Measurements from ENCODE around the gene CFAP97. TPM values are rescaled to one million over a fixed set of nuclear protein-coding genes. Genes with fewer than 3 reads are reported as not detected.

The CFAP97 gene
- total and polyA plus RNA-seq, 9 of the 15 experiments (the other 6 are each of a cell fraction or from before 2014, with no cell fraction given), result 17.3 to 57.8 (median 44.4) TPM

- TF ChIP-seq CBFB (CRISPR knock-in tag; IDR thresholded peaks at IDR 0.05) (no peak), HMBOX1 (IDR thresholded peaks at IDR 0.05) (peak; percentile 65), ZNF224 (CRISPR knock-in tag; IDR thresholded peaks at IDR 0.05) (no peak), CBFA2T2 (conservative IDR thresholded peaks at IDR 0.05) (peak; percentile 42; the same call in 1 of the 2 replicates), KDM1A (IDR thresholded peaks at IDR 0.05) (peak; percentile 62 to 68), ATF7 (IDR thresholded peaks at IDR 0.05) (peak; percentile 49; the same call in 1 of the 2 replicates), CBX8 (IDR thresholded peaks at IDR 0.05; ENCODE audit: borderline replicate concordance, extremely low read depth, low read depth, low read length, poor library complexity, severe bottlenecking) (no peak), BACH1 (tag; IDR thresholded peaks at IDR 0.05) (no peak), PCBP2 (IDR thresholded peaks at IDR 0.05; ENCODE audit: low read depth, low read length, poor library complexity, severe bottlenecking) (no peak), TCF3 (CRISPR knock-in tag; IDR thresholded peaks at IDR 0.05) (peak; percentile 48; the same call in 1 of the 2 replicates), MAFG (tag; conservative IDR thresholded peaks at IDR 0.05) (no peak), POLR2AphosphoS5 (IDR thresholded peaks at IDR 0.05; ENCODE audit: control insufficient read depth, insufficient read depth, low read depth, low read length) (0 out of 2 replicates have a peak, but pooled peaks have one; percentile 18), ZNF551 (CRISPR knock-in tag; IDR thresholded peaks at IDR 0.05) (no peak), DPF2 (IDR thresholded peaks at IDR 0.05) (peak; percentile 61; the same call in 1 of the 2 replicates), ZBTB26 (CRISPR knock-in tag; IDR thresholded peaks at IDR 0.05) (no peak), FOSL1 (tag; conservative IDR thresholded peaks at IDR 0.05) (no peak), NR4A1 (CRISPR knock-in tag; IDR thresholded peaks at IDR 0.05) (no peak), NR4A1 (tag; IDR thresholded peaks at IDR 0.05) (no peak), BCOR (IDR thresholded peaks at IDR 0.05) (no peak; the same call in 1 of the 2 replicates), FOXJ3 (CRISPR knock-in tag; IDR thresholded peaks at IDR 0.05) (peak; percentile 82; the same call in 1 of the 2 replicates), PHF21A (IDR thresholded peaks at IDR 0.05; ENCODE audit: borderline replicate concordance, low read depth) (no peak), PHB2 (IDR thresholded peaks at IDR 0.05; ENCODE audit: low read depth) (no peak), ZNF408 (CRISPR knock-in tag; IDR thresholded peaks at IDR 0.05; ENCODE audit: low read depth) (no peak), FOXK1 (CRISPR knock-in tag; IDR thresholded peaks at IDR 0.05; ENCODE audit: borderline replicate concordance) (no peak), SNRNP70 (optimal IDR thresholded peaks at IDR 0.05; ENCODE audit: low read depth, low read length) (no peak), BRF1 (IDR thresholded peaks at IDR 0.05; ENCODE audit: borderline replicate concordance, extremely low read depth, insufficient read length) (no peak), TARDBP (IDR thresholded peaks at IDR 0.05) (no peak)
- TF ChIP-seq, protein P1, sequence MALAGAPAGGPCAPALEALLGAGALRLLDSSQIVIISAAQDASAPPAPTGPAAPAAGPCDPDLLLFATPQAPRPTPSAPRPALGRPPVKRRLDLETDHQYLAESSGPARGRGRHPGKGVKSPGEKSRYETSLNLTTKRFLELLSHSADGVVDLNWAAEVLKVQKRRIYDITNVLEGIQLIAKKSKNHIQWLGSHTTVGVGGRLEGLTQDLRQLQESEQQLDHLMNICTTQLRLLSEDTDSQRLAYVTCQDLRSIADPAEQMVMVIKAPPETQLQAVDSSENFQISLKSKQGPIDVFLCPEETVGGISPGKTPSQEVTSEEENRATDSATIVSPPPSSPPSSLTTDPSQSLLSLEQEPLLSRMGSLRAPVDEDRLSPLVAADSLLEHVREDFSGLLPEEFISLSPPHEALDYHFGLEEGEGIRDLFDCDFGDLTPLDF (CRISPR knock-in tag; IDR thresholded peaks at IDR 0.05), result no peak
These were observed 32.2 kb upstream of the CFAP97 start (continued) for GRCh38 chr4:185235843-185236503.
